Raji (cell line): ENCODE data around the gene CIB2.

Source experiments
- POLR2A ChIP-seq: IDR thresholded peaks from 2 replicates; pipeline ENCODE4 v1.6.1; 2011; ENCODE audit warnings: low read depth, low read length, control low read depth; ENCODE audit not compliant: insufficient read depth

CIB2 gene

GRCh38 chr15:78104119-78104479, 27.1 kb downstream of the CIB2 start:
- no peak for TF ChIP-seq POLR2A

GRCh38 chr15:78103406-78104118, 27.7 kb downstream of the CIB2 start:
- no peak for TF ChIP-seq POLR2A

GRCh38 chr15:78102741-78103140, 28.5 kb downstream of the CIB2 start:
- TF ChIP-seq POLR2A: no peak

- no peak for TF ChIP-seq POLR2A
Measured at GRCh38 chr15:78102211-78102610, 29.0 kb downstream of the CIB2 start.

GRCh38 chr15:78101423-78102105, 29.7 kb downstream of the CIB2 start:
- TF ChIP-seq POLR2A: no peak

- no peak for TF ChIP-seq POLR2A
Measured at GRCh38 chr15:78100886-78101285, 30.4 kb downstream of the CIB2 start.

- no peak for TF ChIP-seq POLR2A
Measured at GRCh38 chr15:78098131-78098755, 33.0 kb downstream of the CIB2 start.

GRCh38 chr15:78097667-78098066, 33.6 kb downstream of the CIB2 start:
- no peak for TF ChIP-seq POLR2A

- no peak for TF ChIP-seq POLR2A
Measured at GRCh38 chr15:78093242-78094020, 37.8 kb downstream of the CIB2 start.

GRCh38 chr15:78092261-78093041, 38.8 kb downstream of the CIB2 start, which contains the start of gene SH2D7:
Gene SH2D7, plus strand, starts transcription at chr15:78092561. Its CDS starts 24 bp downstream, at chr15:78092585.
- no peak for TF ChIP-seq POLR2A

GRCh38 chr15:78090422-78091063, 40.7 kb downstream of the CIB2 start:
- TF ChIP-seq POLR2A: no peak

- no peak for TF ChIP-seq POLR2A
Measured at GRCh38 chr15:78088773-78089080, 42.5 kb downstream of the CIB2 start.

GRCh38 chr15:78087951-78088772, 43.1 kb downstream of the CIB2 start:
- no peak for TF ChIP-seq POLR2A
